NCI-H82 treated with DMSO at 0.1 percent for 48 hours (cell line): ENCODE results near the gene APLF.
"Not testable (repeated sequence)": the region's sequence is repeated elsewhere in the genome, so short reads cannot be mapped to it uniquely, and the experiment has no call there.

Experiments
- DNase-seq: peaks from one replicate; lab custom pipeline; 2025; ENCODE audit not compliant: unreplicated experiment; lab: John Stamatoyannopoulos, UW

The APLF gene

DNA sequence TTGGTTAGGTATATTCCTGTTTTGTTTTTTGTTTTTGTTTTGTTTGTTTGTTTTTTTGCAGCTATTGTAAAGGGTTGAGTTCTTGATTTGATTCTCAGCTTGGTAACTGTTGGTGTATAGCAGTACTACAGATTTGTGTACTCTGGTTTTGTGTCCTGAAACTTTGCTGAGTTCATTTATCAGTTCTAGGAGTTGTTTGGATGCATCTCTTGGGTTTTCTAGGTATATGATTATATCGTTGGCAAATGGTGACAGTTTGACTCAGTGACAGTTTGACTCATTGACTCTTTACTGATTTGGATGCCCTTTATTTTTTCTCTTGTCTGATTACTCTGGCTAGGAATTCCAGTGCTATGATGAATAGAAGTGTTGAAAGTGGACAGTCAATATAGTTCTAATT is 53.7 kb downstream of the APLF start:
- no peak for DNase-seq

DNA sequence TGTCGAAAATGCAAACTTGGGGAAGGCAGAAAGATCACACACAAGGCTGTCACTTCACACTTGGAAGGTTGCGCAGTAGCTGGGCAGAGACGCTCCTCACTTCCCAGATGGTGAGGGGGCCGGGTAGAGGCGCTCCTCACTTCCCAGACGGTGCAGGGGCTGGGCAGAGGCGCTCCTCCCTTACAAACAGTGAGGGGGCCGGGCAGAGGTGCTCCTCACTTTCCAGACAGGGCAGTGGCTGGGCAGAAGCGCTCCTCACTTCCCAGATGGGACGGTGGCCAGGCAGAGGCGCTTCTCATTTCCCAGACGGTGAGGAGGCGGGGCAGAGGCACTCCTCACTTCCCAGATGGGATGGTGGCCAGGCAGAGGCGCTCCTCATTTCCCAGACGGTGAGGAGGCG is 59.6 kb downstream of the APLF start:
- DNase-seq = not testable (repeated sequence)

DNA sequence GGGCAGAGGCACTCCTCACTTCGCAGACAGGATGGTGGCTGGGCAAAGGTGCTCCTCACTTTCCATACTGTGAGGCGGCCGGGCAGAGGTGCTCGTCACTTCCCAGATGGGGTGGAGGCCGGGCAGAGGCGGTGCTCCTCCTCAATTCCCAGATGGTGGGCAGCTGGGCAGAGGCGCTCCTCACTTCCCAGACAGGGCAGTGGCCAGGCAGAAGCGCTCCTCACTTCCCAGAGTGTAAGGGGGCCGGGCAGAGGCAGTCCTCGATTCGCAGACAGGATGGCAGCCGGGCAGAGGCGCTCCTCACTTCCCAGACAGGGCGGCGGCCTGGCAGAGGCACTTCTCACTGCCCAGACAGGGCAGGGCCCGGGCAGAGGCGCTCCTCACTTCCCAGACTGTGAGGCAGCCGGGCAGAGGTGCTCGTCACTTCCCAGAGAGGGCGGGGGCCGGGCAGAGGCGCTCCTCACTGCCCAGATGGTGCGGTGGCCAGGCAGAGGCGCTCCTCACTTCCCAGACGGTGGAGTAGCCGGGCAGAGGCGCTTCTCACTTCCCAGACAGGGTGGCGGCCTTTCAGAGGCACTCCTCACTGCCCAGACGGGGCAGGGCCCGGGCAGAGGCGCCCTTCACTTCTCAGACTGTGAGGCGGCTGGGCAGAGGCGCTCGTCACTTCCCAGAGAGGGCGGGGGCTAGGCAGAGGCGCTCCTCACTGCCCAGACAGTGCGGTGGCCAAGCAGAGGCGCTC is 60.1 kb downstream of the APLF start:
- not testable (repeated sequence) for DNase-seq

DNA sequence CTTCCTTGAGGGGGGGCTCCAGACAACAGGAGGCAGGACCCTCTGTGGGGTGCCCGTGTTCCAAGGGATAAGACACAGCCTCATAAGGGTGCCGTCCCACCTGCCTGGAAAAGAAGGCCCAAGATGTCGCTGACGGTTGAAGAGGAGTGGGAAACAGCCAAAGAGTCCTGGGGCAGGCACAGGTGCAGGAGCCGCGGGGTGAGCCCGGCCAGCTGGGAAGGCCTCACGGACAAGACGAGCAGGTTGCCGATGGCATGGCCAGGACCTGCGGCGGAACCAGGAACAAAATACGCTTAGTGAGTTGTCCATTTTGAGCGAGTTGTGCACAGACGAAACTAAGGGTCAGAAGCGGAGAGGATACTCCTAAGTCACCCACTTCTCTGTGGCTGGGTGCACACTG is 61.8 kb downstream of the APLF start:
- not testable (repeated sequence) for DNase-seq

DNA sequence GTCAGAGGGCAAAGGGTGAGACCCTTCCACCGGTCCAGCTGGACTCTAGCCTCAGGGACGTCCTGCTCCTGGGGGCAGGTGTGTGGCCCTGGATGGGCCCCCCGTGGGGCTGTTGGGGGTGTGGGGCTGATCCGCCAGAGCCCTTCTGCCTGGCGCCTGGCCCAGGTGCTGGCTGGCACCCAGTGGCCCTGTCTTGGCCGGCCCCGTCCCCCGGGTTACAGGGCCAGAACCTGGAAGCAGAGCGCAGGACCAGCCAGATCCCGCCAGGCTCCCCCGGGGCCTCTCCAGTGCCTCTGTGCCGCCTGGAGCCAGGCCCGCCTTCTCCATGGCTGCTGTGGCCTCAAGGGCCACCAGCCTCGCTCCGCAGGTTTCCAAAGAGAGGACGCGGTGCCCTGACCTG is 62.3 kb downstream of the APLF start:
- DNase-seq = not testable (repeated sequence)

DNA sequence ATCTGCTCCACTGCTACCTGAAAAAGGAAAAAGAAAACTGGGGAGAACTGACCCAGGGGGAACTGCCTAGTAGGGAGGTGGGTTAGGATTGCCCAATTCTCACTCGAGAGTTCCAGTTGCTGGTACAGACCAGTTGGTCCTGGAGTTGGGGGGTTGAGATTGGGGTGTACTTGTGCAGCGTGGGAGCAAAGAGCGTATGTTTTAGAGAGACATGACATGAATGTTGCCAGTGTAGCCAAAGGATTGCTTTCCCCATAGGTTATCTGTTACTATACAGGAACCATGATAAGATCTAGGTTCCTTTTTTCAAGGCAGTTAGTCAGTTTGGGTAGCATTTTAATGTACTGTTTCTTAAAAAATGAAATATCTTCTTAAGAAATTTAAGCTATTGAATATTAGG is 68.6 kb downstream of the APLF start:
- DNase-seq = no peak

DNA sequence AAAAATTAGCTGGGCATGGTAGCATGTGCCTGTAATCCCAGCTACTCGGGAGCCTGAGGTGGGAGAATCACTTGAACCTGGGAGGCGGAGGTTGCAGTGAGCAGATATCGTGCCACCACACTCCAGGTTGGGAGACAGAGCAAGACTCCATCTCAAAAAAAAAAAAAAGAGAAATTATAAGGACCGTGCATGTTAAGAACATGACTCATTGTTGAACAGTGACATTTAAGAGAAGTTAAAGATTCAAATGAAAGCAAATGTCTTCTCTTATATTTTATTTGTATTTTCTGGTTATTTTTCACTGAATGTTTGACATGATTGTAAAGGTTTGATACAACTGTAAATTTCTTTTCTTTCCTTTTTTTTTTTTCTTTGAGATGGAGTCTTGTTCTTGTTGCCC is 69.6 kb downstream of the APLF start:
- DNase-seq = no peak

DNA sequence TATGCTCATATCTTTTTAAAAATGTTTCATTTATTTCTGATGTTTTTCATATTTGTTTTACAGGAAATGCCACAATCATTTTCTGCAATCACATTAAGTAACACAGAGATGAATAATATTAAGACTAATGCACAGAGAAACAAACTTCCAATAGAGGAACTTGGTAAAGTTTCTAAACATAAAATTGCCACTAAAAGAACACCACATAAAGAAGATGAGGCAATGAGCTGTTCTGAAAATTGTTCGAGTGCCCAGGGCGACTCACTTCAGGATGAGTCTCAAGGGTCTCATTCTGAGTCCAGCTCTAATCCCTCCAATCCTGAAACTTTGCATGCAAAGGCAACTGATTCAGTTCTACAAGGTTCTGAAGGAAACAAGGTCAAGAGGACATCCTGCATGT is 70.4 kb downstream of the APLF start:
- DNase-seq = no peak

DNA sequence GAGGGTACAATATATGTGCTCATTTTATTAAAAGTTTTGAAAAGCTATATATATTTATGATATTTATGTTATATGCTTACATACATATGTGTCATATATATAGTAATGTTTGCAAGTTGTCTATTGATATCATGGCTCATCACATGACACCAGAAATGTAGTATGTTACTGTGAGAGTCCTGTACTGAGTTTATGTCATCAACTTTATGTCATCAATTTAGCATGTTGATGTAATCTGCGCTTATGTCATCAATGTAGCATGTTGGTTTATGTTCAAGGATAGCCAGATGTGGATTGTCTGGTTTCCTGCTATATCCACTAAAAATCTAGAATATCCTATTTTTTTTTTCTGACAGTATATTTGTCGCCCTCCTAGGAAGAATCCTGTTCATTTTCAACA is 77.4 kb downstream of the APLF start:
- DNase-seq = no peak

DNA sequence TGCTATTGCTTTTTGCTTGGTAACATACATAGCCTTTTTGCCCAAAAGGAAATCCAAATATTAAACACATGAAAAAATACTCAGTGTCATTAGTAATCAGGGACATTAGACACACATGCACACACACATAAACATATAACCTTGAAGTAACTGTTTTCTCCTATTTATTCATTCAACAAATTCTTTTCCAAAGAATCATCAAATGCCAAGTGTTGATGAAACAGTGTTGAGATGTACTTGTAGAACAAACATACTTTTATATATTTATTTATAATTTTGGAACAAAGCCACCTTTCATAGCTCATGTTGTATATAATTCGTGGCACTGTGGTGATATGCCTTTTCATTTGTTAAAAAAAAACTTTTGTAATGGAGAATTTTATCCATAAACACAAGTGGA is 81.0 kb downstream of the APLF start:
- no peak for DNase-seq

DNA sequence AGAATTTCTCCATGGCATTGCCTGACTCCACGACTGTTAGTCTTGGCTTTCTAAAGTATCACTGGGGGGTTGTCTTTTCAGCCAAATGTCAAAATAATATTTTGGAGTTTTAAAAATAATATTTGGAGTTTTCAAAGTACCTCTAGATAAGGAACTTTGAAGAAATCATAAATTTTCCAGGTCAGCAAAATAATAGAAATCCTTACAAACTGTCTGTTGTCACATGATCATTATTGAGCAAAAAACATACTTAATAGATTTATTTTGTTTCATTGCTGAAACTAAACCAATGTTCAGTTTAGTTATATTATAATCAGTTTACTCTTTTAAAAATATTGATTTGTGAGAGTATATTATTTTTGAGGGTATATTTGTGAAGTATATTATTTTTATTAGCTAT is 85.7 kb downstream of the APLF start:
- no peak for DNase-seq

DNA sequence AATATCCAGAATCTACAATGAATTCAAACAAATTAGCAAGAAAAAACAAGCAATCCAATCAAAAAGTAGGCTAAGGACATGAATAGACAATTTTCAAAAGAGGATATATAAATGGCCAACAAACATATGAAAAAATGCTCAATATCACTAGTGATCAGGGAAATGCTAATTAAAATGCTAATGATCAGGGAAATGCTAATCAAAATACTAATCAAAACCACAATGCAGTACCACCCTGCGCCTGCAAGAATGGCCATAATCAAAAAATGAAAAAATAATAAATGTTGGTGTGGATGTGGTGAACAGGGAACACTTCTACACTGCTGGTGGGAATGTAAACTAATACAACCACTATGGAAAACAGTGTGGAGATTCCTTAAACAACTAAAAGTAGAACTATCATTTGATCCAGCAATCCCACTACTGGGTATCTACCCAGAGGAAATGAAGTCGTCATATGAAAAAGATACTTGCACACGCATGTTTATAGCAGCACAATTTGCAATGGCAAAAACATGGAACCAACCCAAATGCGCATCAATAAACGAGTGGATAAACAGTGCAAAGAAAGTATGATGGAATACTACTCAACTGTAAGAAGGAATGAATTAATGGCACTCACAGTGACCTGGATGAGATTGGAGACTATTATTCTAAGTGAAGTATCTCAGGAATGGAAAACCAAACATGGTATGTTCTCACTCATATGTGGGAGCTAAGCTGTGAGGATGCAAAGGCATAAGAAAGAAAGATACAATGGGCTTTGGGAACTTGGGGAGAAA is 88.2 kb downstream of the APLF start:
- not testable (repeated sequence) for DNase-seq

DNA sequence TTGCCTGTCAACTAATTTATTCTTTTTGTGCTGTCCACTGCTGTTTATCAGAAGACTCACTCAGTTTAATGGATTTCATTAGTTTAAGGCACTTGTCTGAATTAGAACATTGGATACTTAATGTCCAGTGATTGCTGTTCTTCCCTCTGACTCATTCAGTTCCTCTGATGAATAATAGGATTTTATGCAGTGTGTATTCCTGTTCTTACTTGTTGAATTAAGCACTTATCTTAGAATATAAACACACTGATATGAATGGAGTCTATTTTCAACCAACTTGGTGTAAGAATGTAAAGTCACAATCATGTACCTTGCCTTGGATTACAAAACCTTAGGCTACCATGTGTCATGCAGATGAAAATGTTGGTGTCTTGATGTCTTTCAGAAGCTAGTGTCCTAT is 89.0 kb downstream of the APLF start:
- DNase-seq = no peak

DNA sequence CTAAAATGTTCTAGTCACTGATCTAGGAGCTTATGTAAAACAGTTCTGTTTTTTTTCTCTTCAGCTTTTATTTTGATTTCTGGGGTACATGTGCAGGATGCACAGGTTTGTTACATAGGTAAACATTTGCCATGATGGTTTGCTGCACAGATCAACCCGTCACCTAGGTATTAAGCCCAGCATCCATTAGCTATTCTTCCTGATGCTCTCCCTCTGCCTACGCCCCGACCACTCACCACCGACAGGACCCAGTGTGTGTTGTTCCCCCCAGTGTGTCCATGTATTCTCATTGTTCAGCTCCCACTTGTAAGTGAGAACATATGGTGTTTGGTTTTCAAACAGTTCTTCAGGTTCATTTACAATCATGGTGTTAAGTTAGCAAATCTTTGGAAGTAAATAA is 91.2 kb downstream of the APLF start:
- no peak for DNase-seq

DNA sequence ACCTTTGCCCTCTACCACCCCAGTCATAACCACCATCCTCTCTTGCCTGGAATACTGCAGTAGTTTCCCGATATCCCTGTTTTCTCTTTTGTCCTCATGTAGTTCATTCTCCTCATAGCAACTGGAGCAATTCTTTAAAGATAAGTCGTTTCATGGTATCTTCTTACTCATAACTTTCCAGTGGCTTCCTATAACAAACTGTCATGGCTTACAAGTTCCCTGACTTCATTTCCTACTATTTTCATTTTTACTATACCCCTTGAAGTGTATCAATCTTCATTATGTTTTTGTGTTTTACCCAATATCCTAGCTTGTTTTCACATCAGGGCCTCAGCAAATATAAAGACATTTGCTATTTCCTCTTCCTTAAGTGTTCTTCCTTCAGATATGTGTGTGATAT is 92.3 kb downstream of the APLF start:
- no peak for DNase-seq

DNA sequence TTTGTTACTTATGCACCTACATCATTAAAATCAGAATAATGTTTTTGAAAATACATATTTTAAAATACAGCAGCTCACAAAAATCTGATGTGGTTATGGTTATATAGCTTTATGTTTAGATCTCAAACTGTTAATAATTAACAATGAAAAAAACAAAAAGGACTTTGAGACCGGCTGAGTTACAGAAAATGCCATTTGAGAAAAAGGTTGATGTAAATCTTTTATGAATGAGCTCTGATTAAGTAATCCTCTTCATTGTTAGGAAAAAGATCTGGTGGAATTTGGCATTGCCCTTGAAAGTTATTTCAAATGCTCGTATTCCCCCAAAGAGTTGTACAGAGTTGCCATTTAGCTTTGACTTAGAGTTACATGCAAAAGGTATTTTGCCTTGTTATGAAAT is 93.2 kb downstream of the APLF start:
- DNase-seq = no peak

DNA sequence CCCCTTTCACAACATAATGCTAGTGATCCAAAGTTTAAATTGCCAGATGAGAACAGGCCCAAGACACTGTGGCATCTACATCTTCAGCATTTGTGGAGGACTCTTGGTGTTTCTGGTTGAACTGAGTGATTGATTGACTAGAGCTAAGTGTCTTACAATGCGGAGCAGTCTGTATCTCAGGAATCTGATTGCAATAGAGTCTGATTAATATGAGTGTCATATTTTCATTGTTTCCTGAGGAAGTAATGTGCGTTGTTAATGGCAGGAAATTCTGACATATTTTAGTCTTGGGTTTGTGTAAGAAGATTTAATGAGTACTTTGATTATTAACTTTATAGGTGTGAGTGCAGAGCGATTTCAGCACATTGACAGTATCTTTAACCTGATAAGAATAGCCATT is 94.0 kb downstream of the APLF start:
- no peak for DNase-seq

DNA sequence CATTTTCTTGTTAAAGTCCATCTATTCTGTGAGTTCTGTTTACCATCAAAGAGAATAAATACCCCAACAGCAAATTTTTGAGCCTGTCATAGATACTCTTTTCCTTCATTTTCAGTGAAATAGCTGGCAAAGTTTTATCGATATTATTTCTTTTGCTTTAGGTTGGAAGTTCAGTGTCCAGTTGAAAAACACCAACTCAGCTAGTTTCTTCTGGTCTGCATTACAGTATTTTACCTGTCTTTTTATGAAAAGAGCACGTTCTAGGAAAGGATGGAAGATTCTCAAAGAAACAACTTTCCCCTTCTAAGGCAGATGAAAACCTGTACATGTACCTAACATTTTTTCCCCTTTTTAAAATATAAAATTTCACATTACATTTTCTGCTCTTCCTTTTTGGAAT is 95.5 kb downstream of the APLF start:
- no peak for DNase-seq

DNA sequence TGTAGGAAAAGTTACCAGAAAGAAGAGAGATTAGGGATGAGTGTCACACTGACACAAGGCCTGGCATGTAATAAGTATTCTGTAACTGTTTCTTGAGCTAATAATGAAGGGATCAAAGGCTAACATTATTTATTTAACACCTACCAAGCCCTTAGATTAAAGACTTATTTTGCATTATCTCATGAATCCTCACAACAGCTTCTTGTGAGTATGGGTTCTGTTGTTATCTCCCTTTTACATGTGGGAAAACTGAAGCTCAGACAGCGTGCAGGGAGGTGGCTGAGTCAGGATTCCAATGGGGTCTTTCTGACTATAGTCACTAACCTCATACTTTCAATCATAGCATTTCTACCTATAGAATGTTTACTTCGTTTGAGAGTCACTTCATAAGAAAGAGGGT is 97.0 kb downstream of the APLF start:
- DNase-seq = no peak

DNA sequence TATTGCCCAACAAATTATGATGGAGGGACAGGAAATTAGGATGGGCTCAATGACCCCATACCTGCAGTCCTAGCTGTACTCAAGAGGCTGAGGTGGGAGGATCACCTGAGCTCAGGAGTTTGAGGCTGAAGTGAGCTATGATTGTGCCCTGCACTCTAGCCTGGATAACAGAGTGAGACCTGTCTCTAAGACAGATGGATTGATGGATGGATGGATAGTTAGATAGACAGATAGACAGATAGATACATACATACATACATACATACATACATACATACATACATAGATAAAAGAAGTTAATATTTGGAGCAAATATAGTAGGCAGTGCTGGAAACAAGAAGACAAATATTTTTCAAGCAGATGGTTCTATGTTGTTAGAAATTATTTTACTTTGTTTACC is 97.9 kb downstream of the APLF start:
- DNase-seq = no peak

DNA sequence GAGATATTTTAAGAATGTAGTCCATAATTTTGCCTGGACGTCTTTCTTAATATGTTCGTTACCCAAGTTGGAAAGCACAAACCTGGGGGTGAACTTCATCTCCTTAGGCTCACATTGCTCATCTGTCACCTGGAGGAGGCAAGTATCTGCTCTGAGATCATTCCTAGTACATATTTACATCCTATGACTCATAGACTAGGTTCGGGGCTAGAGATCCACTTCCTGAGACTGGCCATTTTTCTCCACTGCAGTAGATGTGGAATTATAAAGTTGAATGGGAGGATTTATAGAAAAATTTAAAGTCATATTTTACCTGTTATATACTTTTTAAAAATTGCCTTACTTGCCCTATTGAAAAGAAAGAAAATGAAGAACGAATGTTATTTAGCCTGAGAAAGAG is 98.5 kb downstream of the APLF start:
- DNase-seq = no peak

DNA sequence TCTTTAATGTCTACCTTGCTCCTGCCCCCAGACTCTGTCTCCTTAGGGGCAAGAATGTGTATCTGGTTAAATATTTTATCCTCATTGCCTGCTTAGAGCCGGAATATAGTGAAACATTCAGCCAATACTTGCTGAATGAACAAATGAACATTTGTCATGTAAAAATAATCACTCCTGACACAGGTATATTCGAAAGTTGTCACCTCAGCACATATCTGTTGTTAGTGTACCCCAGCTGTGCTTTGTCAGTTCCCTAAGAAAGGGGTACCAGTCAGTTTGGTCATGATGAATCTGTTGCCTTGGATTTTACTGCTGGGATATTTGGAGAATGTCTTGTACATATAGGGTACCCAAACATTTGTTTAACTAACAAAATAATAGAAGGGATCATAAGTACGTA is 99.0 kb downstream of the APLF start:
- DNase-seq = no peak

DNA sequence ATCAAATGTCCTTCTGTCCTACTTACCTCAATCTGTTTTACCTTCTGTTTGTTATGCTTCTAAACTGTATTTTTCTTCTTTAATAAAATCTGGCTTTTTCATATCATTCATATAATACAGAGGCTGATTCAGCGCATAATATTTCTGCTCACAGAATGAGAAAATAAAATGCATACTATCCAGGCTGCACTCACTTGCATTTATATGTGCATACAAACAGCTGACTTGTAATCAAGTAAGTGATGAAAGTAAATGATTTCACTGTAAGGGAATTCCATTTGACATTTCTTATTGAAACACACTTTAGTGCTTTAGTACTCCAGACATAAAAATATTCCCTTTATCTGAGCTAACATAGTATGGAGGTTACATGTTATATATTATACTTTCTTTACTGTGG is 100.7 kb downstream of the APLF start:
- DNase-seq = no peak
